ENCODE data around the gene COL5A1.

GRCh38 chr9:134737842-134738580, 96.4 kb downstream of the COL5A1 start:
- TF ChIP-seq CTCF (IDR thresholded peaks at IDR 0.05) (no peak), POLR2A (IDR thresholded peaks at IDR 0.05) (no peak)

Measured in esophagus squamous epithelium (tissue), 4 donors.